Transverse colon (tissue), 3 donors: ENCODE measurements around the gene VPS13D.

Experiments
- POLR2A ChIP-seq: fragments of 450-650 bp; IDR thresholded peaks from one replicate; pipeline ENCODE4 v1.6.1; 2016; ENCODE audit warnings: antibody characterized with exemption, mild to moderate bottlenecking, moderate library complexity
- TF ChIP-seq, protein P1 (sequence below), 5 experiments: fragments of 200-600 bp in 3 of 5; fragments of 450-650 bp in 2 of 5; sonication (generic) in 3 of 5; IDR thresholded peaks; 1 replicate in 2 of 5; 2 replicates in 3 of 5; pipeline ENCODE4 v1.5.1; 2016 to 2017; ENCODE audit warnings: antibody characterized with exemption in 5 of 5, inconsistent platforms in 3 of 5, mild to moderate bottlenecking in 2 of 5, moderate library complexity in 1 of 5

DNA sequence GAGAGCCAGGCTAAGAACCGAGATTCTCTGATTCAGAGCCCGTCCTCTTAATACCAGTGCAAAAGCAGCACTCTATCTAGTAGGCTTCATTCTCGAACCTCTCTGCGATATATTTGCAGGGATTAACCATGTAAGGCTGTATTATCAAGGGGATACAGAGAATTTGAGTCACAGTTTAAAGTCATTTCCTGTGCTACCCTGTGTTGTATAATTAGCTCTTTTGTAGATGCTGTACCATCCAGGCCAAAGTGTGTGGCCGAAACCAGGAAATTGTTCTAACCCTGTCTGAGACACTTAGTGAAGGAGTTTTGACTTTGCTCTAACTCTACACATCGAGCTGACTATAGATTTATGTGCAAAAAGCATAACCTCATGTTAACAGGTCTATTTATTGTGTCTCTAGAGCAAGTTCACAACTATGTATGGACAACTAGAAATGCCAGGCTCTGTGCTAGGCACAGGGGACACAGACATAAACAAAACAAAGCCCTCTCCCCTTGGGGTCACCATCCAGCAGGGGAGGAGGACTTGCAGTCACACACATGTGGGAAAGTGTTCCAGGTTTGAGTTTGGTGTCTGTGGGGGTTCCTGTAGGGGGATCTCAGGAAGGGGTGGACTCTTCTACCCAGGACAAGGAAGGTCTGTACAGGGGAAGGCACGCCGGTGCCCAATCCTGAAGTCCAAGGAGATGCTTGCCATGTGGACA, 206.0 kb downstream of the VPS13D start:
- TF ChIP-seq, protein P1, sequence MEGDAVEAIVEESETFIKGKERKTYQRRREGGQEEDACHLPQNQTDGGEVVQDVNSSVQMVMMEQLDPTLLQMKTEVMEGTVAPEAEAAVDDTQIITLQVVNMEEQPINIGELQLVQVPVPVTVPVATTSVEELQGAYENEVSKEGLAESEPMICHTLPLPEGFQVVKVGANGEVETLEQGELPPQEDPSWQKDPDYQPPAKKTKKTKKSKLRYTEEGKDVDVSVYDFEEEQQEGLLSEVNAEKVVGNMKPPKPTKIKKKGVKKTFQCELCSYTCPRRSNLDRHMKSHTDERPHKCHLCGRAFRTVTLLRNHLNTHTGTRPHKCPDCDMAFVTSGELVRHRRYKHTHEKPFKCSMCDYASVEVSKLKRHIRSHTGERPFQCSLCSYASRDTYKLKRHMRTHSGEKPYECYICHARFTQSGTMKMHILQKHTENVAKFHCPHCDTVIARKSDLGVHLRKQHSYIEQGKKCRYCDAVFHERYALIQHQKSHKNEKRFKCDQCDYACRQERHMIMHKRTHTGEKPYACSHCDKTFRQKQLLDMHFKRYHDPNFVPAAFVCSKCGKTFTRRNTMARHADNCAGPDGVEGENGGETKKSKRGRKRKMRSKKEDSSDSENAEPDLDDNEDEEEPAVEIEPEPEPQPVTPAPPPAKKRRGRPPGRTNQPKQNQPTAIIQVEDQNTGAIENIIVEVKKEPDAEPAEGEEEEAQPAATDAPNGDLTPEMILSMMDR (IDR thresholded peaks at IDR 0.05): no peak
- TF ChIP-seq POLR2A: no peak
